Activated T-cell treated with anti-CD3 and anti-CD28 coated beads for 48 hours (primary cell): Measurements from ENCODE around the gene SYNPO2.
"Not testable (repeated sequence)": the region's sequence is repeated elsewhere in the genome, so short reads cannot be mapped to it uniquely, and the experiment has no call there.

Experiments
- DNase-seq: peaks from one replicate; pipeline ENCODE4 v3.0.0-alpha.2; 2020; ENCODE audit warnings: low read depth

SYNPO2 gene

GRCh38 chr4:119067670-119068360 is 179.2 kb downstream of the SYNPO2 start:
- DNase-seq = not testable (repeated sequence)

- DNase-seq = no peak
Measured at GRCh38 chr4:119068529-119068962, 179.9 kb downstream of the SYNPO2 start.

GRCh38 chr4:119070301-119070700 is 181.6 kb downstream of the SYNPO2 start:
- DNase-seq = no peak

- no peak for DNase-seq
Measured at GRCh38 chr4:119080721-119081541, 192.3 kb downstream of the SYNPO2 start.

- no peak for DNase-seq
Measured at GRCh38 chr4:119081542-119081859, 192.8 kb downstream of the SYNPO2 start.

- DNase-seq = no peak
Measured at GRCh38 chr4:119081943-119082342, 193.3 kb downstream of the SYNPO2 start.

- no peak for DNase-seq
Measured at GRCh38 chr4:119082661-119083060, 194.0 kb downstream of the SYNPO2 start.

- DNase-seq = no peak
Measured at GRCh38 chr4:119084513-119084912, 195.9 kb downstream of the SYNPO2 start.

- no peak for DNase-seq
Measured at GRCh38 chr4:119087121-119087520, 198.5 kb downstream of the SYNPO2 start.

- DNase-seq = no peak
Measured at GRCh38 chr4:119087656-119088055, 199.0 kb downstream of the SYNPO2 start.

- DNase-seq = no peak
Measured at GRCh38 chr4:119093042-119093827, 204.6 kb downstream of the SYNPO2 start.

GRCh38 chr4:119097282-119097900 is 208.7 kb downstream of the SYNPO2 start:
- no peak for DNase-seq

GRCh38 chr4:119098306-119098705 is 209.7 kb downstream of the SYNPO2 start:
- no peak for DNase-seq

GRCh38 chr4:119099227-119099810 is 210.7 kb downstream of the SYNPO2 start:
- DNase-seq = no peak

GRCh38 chr4:119100655-119101054 is 212.0 kb downstream of the SYNPO2 start:
- DNase-seq = no peak

- no peak for DNase-seq
Measured at GRCh38 chr4:119103263-119103662, 214.6 kb downstream of the SYNPO2 start.

GRCh38 chr4:119104644-119105273 is 216.1 kb downstream of the SYNPO2 start:
- DNase-seq = no peak

- DNase-seq = no peak
Measured at GRCh38 chr4:119105605-119106004, 217.0 kb downstream of the SYNPO2 start.

GRCh38 chr4:119106036-119107000 is 217.7 kb downstream of the SYNPO2 start:
- DNase-seq = no peak

- DNase-seq = no peak
Measured at GRCh38 chr4:119110121-119110520, 221.5 kb downstream of the SYNPO2 start.
